GM21528 (cell line): ENCODE data around the gene TRIL.

Source experiments
- ATAC-seq: cut with Tn5 transposase; IDR thresholded peaks from one replicate; pipeline ENCODE4 v1.9.1; 2021; ENCODE audit warnings: mild to moderate bottlenecking, moderate library complexity; ENCODE audit not compliant: unreplicated experiment, low FRiP score

The TRIL gene

DNA sequence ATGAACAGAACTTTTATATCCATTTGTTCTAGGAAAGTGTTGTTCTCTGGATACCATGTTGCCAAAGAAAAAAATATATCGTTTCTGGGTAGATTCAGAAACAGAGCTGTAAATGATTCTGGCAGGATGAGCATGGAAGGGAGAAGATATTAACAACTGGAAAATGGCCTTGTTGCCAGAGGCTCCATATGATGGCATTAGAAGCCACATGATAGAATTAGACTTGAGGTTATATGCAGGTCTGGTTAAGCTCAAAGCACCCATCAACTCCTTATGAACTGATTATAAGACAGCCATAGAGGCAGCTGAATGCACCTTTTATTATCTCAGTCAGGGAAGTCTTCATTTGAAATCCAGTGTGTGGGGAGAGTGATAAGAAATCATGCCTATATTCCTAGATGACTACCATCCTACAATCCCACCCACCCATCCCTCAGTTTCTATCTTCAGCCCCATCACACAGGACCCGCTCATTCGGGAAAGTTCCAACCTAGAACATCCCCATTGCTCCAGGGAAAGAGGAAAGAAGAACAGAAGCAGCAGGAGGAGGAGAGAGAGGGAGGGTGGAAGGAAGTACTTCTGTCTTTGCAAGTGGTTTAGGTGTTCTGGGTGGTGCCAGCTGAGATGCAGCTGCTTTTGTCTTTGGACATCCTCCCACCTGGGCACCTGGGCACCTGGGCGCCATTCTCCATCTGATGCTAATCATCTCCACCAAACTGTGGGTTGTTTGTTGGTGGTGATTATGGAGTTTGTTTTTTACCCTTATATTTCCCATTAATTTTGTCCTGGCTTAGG, 25.5 kb upstream of the TRIL start:
- ATAC-seq, result no peak

GRCh38 chr7:28981161-28981465, 23.0 kb upstream of the TRIL start:
- no peak for ATAC-seq

GRCh38 chr7:28980451-28981160, 22.5 kb upstream of the TRIL start:
- no peak for ATAC-seq

DNA sequence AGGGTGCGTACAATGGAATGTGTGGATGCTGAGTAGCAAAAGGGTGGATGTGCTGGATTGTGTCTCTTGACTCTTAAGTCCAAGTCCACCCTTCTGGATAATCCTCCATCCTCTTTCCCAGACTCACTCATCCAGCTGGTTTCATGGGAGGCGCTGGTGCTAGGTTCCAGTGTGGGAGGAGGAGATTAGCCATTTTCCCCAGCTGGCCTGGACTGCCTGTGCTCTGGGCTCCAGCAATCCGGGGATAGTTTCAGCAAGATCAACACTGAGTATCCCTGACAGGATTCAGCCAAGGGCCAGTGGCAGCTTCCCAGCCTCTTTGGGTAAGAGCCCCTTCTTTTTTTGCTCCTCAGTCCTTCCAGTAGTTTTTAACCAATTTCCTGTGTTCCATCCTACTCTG, 21.6 kb upstream of the TRIL start:
- no peak for ATAC-seq

GRCh38 chr7:28977881-28978280, 19.8 kb upstream of the TRIL start:
- no peak for ATAC-seq

DNA sequence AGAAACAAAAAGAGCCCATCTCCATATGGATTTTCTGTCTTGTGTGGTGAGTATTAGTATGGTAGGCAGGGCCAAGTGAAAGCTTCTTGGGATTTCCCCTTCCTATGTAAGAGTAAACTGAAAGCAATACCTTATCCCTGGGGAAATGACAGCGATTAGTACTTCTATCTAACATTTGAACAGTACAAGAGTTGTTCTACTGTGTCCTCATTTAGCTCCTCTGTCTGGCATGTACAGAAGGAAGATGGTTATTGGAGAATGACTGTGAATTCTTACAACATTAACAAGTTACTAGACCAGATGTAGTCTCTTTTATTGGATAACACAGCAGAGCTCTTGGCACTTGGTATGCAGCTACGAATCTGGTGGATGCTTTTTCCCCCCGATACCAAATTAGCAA, 17.9 kb upstream of the TRIL start:
- ATAC-seq, result no peak

- no peak for ATAC-seq
These were observed 15.5 kb upstream of the TRIL start for GRCh38 chr7:28973591-28973990.

DNA sequence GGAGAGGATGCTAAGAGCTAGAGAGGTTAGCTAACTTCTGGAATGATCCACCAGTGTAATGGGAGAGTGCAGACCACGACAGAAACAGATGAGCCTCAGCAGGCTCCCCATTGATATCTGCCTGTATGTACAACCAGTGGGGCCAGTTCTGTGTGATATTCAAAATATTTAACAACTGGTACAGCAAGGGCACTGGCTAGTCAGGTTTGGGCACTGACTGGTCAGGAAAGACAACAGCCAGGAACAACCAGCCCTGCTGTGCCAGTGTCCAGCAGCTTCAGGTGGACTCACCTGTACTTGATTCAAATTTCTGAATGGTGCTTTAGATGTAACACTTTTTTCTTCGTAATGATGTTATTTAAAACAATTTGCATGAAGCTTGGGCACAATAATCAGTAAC, 5.9 kb upstream of the TRIL start:
- ATAC-seq, result no peak

DNA sequence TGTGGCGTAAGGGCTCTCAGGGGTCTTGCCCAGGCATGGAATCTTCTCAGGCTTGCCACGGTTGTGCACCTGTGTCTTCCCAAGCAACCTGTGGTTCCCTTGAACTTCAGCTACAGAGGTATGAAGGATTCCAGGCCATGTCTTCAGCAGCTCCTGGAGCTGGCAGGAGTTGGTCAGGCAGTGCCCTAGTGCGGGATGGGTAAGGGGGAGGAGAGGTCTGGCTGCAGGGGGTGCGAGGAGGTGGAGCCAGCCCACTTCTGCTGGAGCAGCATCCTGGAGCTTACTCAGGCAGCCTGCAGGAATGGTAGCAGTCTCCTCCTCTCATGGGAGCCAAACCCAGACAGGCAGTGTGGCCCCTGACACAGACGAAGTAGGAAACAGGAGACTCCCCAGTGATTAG, 3.8 kb upstream of the TRIL start:
- ATAC-seq, result no peak

GRCh38 chr7:28960071-28960840, 2.1 kb upstream of the TRIL start:
- no peak for ATAC-seq

GRCh38 chr7:28958980-28959347, 834 bp upstream of the TRIL start:
- no peak for ATAC-seq

DNA sequence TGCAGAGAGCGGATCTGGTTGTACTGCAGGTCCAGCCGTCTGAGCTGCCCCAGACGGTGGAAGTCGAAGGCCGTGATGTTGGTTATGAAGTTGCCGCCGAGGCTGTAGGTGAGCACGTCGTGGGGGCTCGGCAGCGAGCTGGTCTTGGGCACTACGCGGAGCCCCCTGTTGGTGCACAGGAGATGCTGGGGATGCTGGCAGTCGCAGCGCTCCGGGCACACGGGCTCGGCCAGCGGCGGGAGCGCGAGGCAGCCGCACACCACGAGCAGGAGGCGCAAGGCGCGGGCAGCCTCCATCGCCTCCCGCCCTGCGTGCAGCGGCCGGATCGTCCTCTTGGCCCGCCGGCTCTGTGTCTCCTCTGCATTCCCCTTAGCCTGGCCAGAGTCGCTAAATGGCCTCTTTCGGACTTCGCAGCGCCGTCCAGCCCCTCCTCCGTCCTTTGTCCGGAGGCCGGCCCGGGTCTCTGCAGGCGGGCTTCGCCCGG, 337 bp downstream of the TRIL start:
- no peak for ATAC-seq

DNA sequence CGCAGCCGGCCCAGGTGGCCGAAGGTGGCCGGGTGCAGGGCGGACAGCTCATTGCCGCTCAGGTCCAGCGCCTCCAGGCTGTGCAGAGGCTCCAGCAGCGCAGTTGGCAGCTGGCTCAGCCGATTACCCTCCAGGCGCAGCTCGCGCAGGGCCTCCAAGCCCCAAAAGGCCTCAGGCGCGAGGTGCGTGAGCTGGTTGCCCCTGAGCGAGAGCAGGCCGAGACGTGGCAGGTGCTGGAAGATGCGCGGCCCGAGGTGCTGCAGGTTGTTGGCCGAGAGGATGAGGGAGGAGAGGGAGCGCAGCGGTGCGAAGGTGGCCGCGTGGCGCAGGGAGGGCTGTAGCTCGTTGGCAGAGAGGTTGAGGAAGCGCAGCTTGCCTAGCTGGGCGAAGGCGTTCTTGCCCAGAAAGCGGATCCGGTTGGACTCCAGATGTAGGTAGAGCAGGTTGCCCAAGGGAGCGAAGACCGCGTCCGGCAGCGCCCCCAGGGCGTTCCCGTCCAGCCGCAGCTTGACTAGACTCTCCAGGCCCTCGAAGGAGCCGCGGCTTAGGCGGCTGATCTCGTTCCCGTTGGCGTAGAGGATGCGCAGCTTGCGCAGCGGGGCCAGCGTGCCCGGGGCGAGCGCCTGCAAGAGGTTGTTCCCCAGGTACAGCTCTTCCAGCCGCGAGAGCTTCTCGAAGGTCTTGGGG, 923 bp downstream of the TRIL start:
- ATAC-seq, result no peak

GRCh38 chr7:28956608-28957063, 1.5 kb downstream of the TRIL start:
- no peak for ATAC-seq

GRCh38 chr7:28955718-28956607, 2.2 kb downstream of the TRIL start:
- ATAC-seq, result no peak

GRCh38 chr7:28955356-28955717, 2.8 kb downstream of the TRIL start:
- ATAC-seq, result no peak

DNA sequence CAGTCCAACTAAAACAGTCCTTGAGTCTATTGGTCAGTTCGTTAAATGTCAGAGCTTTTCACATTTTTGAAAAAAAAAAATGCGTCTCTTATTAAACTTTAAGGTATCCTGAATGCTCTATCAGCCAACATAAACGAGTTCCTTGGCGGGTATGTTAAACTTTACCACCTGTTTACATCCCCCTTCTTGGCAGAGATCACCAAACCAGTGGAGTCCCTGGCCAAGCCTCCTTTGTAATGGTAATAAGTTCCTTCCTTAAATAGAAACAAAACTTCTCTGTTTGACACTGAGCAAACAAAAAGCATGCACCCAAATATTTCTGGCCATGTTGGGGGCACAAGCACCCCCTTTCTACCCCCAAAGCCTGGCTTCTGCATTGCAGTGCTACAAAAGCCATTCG, 3.2 kb downstream of the TRIL start:
- ATAC-seq, result no peak

DNA sequence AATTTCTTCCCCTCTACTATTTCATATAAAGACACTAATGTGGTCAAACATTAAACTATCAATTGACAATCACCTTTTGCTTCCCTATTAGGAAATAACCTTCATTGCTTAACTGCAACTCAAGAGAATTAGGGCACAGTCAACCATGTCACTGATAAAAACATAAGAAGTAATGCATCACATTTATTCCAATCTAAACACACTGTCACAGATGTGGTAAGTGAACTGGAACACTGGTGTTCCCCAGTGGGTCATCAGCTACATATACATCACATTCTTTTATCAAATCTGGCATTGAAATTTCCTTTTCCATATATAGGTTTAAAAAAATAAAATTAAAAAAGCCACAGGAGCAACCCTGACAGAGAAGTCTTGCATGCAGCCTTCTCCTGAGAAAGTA, 3.7 kb downstream of the TRIL start:
- ATAC-seq, result no peak

DNA sequence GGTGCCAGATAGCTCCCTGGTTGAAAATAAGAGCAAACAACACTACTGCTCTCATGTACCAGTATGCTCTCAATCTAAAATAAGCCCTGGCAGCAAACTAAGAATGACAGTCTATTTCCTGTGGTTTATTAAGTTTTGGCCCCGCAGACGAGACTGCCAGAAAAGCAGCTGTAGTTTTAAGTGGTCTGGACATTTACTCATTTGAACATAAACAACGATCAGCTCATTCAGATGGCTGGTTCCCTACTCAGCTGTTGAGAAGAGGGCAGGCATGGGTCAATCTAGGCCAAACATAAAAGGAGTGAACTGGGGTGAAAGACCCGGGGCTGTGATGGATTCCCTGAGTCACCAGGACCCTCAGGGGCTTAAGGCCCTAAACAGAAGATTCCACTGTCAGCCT, 4.5 kb downstream of the TRIL start:
- no peak for ATAC-seq

DNA sequence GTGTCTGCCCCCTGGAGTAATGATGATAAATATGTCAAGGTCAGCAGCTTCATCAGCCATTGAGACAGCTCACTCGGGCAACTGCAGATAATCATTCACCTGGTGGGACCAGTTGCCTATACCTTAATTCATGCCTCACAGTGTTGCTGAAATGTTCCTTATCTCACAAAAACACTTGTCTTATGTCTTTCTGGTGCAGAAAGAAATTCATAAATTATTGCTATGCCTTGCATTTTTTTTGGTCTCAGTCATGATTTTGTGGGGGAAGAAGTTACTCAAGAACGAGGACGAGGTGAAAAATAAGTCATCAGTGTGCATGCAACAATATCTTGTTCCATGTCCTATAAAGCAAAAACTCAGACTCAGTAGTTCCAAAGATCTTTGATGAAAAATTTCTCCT, 16.0 kb downstream of the TRIL start:
- no peak for ATAC-seq
